HepG2 (cell line): ENCODE data around the gene ITGA7. TPM values are rescaled to one million over a fixed set of nuclear protein-coding genes. Genes with fewer than 3 reads are reported as not detected.

Experiments
- ATAC-seq: fragments of 200-7000 bp; cut with Tn5 transposase; 3 replicates; pipeline ENCODE4 v1.9.1; 2020; ENCODE audit warnings: mild to moderate bottlenecking, moderate library complexity
- BruUV-seq: library from RNA; stranded (reverse); fragments of 400-500 nt; replicated peaks from 2 replicates; lab custom pipeline; 2021; lab: Mats Ljungman, UMichigan
- CTCF ChIA-PET: fragments of 300-600 bp; formaldehyde crosslinking; extraction: SDS; loops from one replicate; lab custom pipeline; 2021; ENCODE audit warnings: low total read pairs, inconsistent platforms, low intra/inter-chr PET ratio; lab: Yijun Ruan, JAX
- POLR2A ChIA-PET: fragments of 350-600 bp; sonication (Branson Sonifier 250); formaldehyde crosslinking; loops from one replicate; lab custom pipeline; 2020; ENCODE audit warnings: antibody characterized with exemption, inconsistent platforms; lab: Yijun Ruan, JAX
- DNase-seq: peaks from one replicate; pipeline ENCODE4 v3.0.0-alpha.2; 2015; ENCODE audit warnings: low spot score
- FAIRE-seq: peaks from 3 replicates; lab custom pipeline; 2011; peaks lifted over from hg19 to GRCh38; lab: Jason Lieb, UNC
- H2AFZ ChIP-seq: one replicate; pipeline ENCODE4 v1.6.1; 2011; ENCODE audit warnings: low read length, inconsistent platforms
- H3K27ac ChIP-seq: fragments of 300-600 bp; 3 replicates; pipeline ENCODE4 v1.8.0; 2011; ENCODE audit warnings: mixed run types, mild to moderate bottlenecking, mixed read lengths, low read length, inconsistent platforms; ENCODE audit not compliant: insufficient read depth; ENCODE audit errors: extremely low read length
- H3K27me3 ChIP-seq, 2 experiments: fragments of 200-600 bp in 1 of 2; 2 replicates in 1 of 2; 3 replicates in 1 of 2; pipeline versions ENCODE4 v1.6.0 to v1.8.0; 2011; ENCODE audit warnings: low read length in 2 of 2, mild to moderate bottlenecking in 2 of 2, moderate library complexity in 2 of 2, inconsistent platforms in 1 of 2; ENCODE audit not compliant: insufficient read depth in 2 of 2, control insufficient read depth in 1 of 2
- H3K36me3 ChIP-seq, 2 experiments: fragments of 200-600 bp in 1 of 2; replicated peaks in 1 of 2; 2 replicates in 1 of 2; 3 replicates in 1 of 2; pipeline versions ENCODE4 v1.5.1 to v1.8.0; 2011; ENCODE audit warnings: low read length in 2 of 2, inconsistent platforms in 1 of 2; ENCODE audit not compliant: insufficient read depth in 2 of 2, control insufficient read depth in 1 of 2
- H3K4me1 ChIP-seq: 2 replicates; pipeline ENCODE4 v1.5.1; 2012; ENCODE audit warnings: low read length, inconsistent platforms; ENCODE audit not compliant: insufficient read depth
- H3K4me2 ChIP-seq: 2 replicates; pipeline ENCODE4 v1.6.0; 2011; ENCODE audit warnings: low read depth, low read length, inconsistent platforms
- H3K4me3 ChIP-seq, 3 experiments: fragments of 200-600 bp in 1 of 3; sonication (generic), shearing (Covaris generic) in 1 of 3; replicated peaks in 1 of 3; 2 replicates each; pipeline ENCODE4 v1.5.1; 2011 to 2016; ENCODE audit warnings: low read length in 3 of 3, inconsistent platforms in 2 of 3, low read depth in 2 of 3, mild to moderate bottlenecking in 2 of 3, control low read depth in 1 of 3, mixed read lengths in 1 of 3; ENCODE audit not compliant: insufficient read depth in 1 of 3
- H3K79me2 ChIP-seq: one replicate; pipeline ENCODE4 v1.6.1; 2011; ENCODE audit warnings: low read length, inconsistent platforms; ENCODE audit not compliant: insufficient read depth
- H3K9ac ChIP-seq: 2 replicates; pipeline ENCODE4 v1.6.0; 2011; ENCODE audit warnings: mild to moderate bottlenecking, low read depth, low read length, inconsistent platforms; ENCODE audit not compliant: insufficient read depth
- H3K9me3 ChIP-seq: 2 replicates; pipeline ENCODE4 v1.5.1; 2012; ENCODE audit warnings: mild to moderate bottlenecking, low read length
- H4K20me1 ChIP-seq: 2 replicates; pipeline ENCODE4 v1.6.0; 2011; ENCODE audit warnings: inconsistent platforms, mild to moderate bottlenecking, low read length, moderate library complexity; ENCODE audit not compliant: insufficient read depth
- ATF7 ChIP-seq, 2 experiments: fragments of 450-650 bp in 1 of 2; sonication (generic) in 1 of 2; formaldehyde crosslinking in 1 of 2; IDR thresholded peaks; 2 replicates each; pipeline versions ENCODE4 v1.4.0 to v1.6.1; 2016 to 2020; ENCODE audit warnings: antibody characterized with exemption in 1 of 2, mild to moderate bottlenecking in 1 of 2, missing genetic modification reagents in 1 of 2
- DZIP1 ChIP-seq: sonication (generic); formaldehyde crosslinking; IDR thresholded peaks from 2 replicates; pipeline ENCODE4 v1.5.0; 2020; ENCODE audit warnings: mild to moderate bottlenecking, missing genetic modification reagents
- NFATC3 ChIP-seq: sonication (generic); formaldehyde crosslinking; IDR thresholded peaks from 2 replicates; pipeline ENCODE4 v1.5.1; 2020; ENCODE audit warnings: mild to moderate bottlenecking, missing genetic modification reagents
- ZFP1 ChIP-seq: IDR thresholded peaks from 2 replicates; pipeline ENCODE4 v1.6.1; 2016
- ZNF615 ChIP-seq: sonication (generic); formaldehyde crosslinking; IDR thresholded peaks from 2 replicates; pipeline ENCODE4 v1.5.0; 2020; ENCODE audit warnings: mild to moderate bottlenecking, missing genetic modification reagents, borderline replicate concordance
- ZNF777 ChIP-seq: sonication (generic); formaldehyde crosslinking; IDR thresholded peaks from 2 replicates; pipeline ENCODE4 v1.4.0; 2020; ENCODE audit warnings: missing genetic modification reagents
- ZNF841 ChIP-seq: sonication (generic); formaldehyde crosslinking; IDR thresholded peaks from 2 replicates; pipeline ENCODE4 v1.8.1; 2023; ENCODE audit warnings: missing genetic modification reagents, borderline replicate concordance
- WGBS: methylation state at CpG from one replicate; pipeline ENCODE4 v1.1.6; 2017; ENCODE audit warnings: low lambda C conversion rate; 5-methylcytosine and 5-hydroxymethylcytosine counted together
- in situ Hi-C: cut with HindIII; loops from 2 replicates; pipeline ENCODE4 v1.10.0; 2017; ENCODE audit warnings: low pct_unique_long_range_greater_than_20kb; ENCODE audit not compliant: extremely low pct_ligation_motif_present
- intact Hi-C: fragments of 100-400 bp; cut with micrococcal nuclease; formaldehyde crosslinking; loops from one replicate; pipeline ENCODE4 v1.10.0; 2022; ENCODE audit not compliant: unreplicated experiment
- polyA plus RNA-seq, 8 experiments: library from polyadenylated mRNA; depleted of rRNA in 3 of 8; stranded (reverse) in 7 of 8; unstranded in 1 of 8; fragments of >200 nt; fragmentation: Illumina TruSeq in 4 of 8; extraction: Trizol in 4 of 8; gene quantifications; 2 replicates each; pipeline versions ENCODE4 v1.2.1 to v1.2.3, GENCODE V29; 2011 to 2016; ENCODE audit warnings: low read depth in 4 of 8, missing spikeins in 1 of 8, mixed read lengths in 1 of 8; ENCODE audit not compliant: insufficient read depth in 1 of 8
- total RNA-seq, 5 experiments: library from RNA; depleted of rRNA; stranded (reverse); fragments of >200 nt; fragmentation: Illumina TruSeq; extraction: Trizol; gene quantifications; 2 replicates each; pipeline ENCODE4 v1.2.3, GENCODE V29; 2016; ENCODE audit warnings: low read depth in 1 of 5

Gene ITGA7
- total and polyA plus RNA-seq, 2 of the 13 experiments (the other 11 are each of a cell fraction or from before 2014, with no cell fraction given) = 0.65 to 0.75 TPM

- in situ Hi-C loops = no loop called here
- no peak for DNase-seq
- Histone ChIP-seq H3K9ac (0 out of 2 replicates have a peak overlapping the region, but pooled peaks have one; percentile 50), H4K20me1 (no peaks in the 10 kb centered on the region), H3K36me3 (no peaks in the 10 kb centered on the region), H3K4me2 (peak overlapping the region; percentile 98), H3K27me3 (peaks cover 0 to 12% of the 10 kb centered on the region in 2 experiments; a peak in 2 of 5 replicates), H2AFZ (no peak overlapping the region), H3K79me2 (no peaks in the 10 kb centered on the region), H3K4me3 (peak overlapping the region; percentile 58 to 88 (median 74)), H3K9me3 (no peaks in the 10 kb centered on the region), H3K4me1 (peaks cover 39% of the 10 kb centered on the region), H3K27ac (no peak overlapping the region)
- intact Hi-C loops = no loop called here
- WGBS = 22% methylated on average over 11 of the region's 11 CpGs
- ChIA-PET CTCF (no interaction called here), POLR2A (interaction anchor here (0.9 to 3.0 kb wide), 4 partner anchors 24 to 183 kb away, joined by 3 to 15 read pairs (median 5); partner anchors contain the start of genes DNAJC14, ORMDL2, PYM1 and RDH5)
- FAIRE-seq = no peak
- ATAC-seq = peak; percentile 8
- no TSS peak for BruUV-seq
- TF ChIP-seq NFATC3 (CRISPR knock-in tag) (no peak), ZNF777 (CRISPR knock-in tag) (no peak), DZIP1 (CRISPR knock-in tag) (no peak), ZFP1 (CRISPR knock-in tag) (no peak), ATF7 (IDR thresholded peaks at IDR 0.05) (no peak), ATF7 (CRISPR knock-in tag; IDR thresholded peaks at IDR 0.05) (no peak), ZNF615 (no peak), ZNF841 (CRISPR knock-in tag) (no peak)
These were observed 36.8 kb upstream of the ITGA7 start for GRCh38 chr12:55744340-55745030.
